ENCODE results near the gene HTRA3. TPM values are rescaled to one million over a fixed set of nuclear protein-coding genes. Genes with fewer than 3 reads are reported as not detected.

Gene HTRA3
- 20.3 TPM for total RNA-seq

DNA sequence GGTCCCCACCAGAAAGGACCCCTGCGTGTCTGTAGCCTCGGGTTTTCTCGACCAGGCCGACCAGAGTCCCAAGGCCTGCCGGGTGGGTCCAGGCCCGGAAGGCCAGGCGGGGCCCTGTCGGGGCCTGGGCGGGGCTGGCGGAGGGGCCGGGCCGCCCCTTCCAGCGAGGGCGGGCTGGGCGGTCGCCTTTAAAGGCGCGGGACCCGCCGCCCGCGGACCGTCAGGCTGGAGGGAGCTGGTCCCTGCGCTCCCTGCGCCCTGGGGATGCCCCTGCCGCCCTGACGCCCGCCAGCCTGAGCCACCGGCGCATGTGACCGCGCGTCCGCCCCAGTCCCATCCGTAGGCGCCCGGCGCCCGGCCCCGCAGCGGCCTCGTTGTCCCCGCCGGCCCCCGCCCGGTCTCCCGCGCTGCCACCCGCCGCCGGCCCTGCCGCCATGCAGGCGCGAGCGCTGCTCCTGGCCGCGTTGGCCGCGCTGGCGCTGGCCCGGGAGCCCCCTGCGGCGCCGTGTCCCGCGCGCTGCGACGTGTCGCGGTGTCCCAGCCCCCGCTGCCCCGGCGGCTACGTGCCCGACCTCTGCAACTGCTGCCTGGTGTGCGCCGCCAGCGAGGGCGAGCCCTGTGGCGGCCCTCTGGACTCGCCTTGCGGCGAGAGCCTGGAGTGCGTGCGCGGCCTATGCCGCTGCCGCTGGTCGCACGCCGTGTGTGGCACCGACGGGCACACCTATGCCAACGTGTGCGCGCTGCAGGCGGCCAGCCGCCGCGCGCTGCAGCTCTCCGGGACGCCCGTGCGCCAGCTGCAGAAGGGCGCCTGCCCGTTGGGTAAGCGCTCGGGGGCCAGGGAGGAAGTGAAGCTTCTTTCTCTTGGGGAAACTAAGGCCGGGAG is at the start of gene HTRA3:
HTRA3 (plus strand) TSS at position 220 of the 883 bp plus-strand sequence; CDS start at position 435, 215 bp downstream.
- no peak for DNase-seq (ENCODE audit: low spot score)

DNA sequence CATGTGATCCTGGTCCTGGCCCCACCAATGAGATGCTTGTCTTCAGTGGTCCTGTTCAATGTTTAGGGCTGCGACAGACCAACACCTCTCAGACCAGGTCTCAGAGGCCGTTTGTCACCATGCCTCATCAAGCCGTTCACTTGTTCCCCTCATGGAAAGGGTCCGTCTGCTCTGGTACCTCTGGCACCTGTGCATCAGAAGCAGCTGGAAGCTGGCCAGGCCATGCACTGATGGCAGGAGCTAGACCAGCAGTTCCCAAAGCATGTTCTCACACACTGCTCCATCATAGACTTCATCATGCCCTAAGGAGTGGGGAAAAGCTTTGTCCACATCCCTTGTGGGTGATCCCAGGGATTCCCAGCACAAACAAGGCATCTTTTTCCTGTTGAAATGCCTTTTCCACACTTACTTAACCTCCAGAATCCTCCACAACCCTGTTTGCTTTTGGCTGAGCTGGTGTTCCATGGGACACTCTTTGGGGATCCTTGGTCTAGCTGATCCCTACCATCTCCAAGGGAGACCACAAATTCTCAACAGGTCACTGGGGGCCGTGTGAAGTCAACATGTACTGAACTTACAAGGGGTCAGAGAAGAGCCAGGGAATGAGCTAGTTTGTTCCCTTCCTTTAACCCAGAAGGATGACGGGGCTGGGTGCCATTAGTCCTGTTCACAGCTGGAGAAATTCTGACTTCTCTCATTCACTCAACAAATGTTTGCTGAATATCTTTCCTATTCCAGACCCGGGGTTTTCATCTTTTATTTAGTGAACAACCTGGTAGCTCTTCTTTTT is 48.7 kb upstream of the HTRA3 start:
- no peak for DNase-seq (ENCODE audit: low spot score)

DNA sequence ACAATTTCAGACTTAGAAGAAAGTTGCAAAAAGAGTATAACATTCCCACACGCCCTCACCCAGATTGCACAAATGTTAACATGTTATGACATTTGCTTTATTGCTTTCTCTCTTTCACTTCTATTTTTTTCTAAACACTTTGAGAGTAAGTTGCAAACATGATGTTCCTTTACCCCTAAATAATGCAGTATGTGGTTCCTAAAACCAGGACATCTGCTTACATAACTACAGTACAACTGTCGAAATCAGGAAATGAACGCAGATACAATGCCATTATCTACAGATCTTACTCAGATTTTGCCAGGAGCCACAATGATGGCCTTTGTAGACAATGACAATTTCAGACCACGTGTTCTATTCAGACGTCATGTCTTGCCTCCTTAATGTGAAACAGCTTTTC is 48.1 kb upstream of the HTRA3 start:
- no peak for DNase-seq (ENCODE audit: low spot score)

DNA sequence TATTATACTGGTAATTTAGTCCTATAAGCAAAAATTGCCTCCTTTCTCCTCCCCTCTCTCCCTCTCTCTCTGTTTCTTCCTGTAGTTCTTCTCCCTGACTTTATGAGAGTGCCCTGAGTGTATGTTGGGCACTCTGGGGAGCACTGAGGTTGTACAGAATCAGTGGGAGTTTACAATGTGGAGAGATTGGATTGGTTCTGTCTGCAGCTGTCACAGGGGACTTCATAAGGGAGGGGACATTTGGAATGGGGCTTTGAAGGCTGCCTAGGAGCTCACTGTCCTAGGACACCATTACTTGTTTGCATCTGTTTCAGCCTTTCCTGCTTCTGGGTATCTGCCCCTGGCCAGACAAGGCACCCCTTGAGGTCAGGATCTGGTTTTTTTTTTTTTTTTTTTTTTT is 47.6 kb upstream of the HTRA3 start:
- no peak for DNase-seq (ENCODE audit: low spot score)

DNA sequence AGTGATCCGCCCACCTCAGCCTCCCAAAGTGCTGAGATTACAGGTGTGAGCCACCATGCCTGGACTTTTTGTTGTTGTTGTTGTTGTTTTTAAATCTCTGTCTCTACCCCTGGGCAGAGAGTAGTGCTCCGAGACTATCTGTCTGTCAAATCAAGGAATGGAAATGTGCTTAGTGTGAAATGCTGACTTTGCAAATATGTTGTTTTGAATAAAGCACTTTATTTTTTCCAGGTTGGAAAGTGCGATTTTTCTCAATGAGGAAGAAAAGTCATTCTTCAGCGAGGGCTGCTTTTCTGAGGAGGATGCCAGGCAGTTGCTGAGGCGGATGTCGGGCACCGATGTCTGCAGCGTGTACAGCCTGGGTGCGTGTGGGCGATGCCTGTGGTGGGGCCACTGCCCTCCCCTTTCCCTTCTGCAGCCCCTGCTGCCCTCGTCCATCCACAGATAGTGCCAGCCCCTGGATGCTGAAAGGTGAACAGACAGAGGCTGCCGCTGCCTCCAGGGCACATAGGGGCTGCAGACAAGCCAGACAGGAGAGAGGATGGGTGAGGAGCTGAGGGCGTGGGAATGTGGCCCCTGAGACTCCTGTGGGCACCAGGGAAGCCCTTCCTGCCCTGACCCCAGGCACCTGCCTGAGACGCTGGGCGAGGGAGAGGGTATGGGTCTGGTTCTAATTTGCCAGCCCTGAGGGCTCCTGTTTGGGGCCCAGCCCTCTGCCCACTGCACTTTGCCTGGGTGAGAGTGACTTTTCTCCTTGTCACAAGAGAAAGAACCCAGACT is 46.8 kb upstream of the HTRA3 start:
- no peak for DNase-seq (ENCODE audit: low spot score)

DNA sequence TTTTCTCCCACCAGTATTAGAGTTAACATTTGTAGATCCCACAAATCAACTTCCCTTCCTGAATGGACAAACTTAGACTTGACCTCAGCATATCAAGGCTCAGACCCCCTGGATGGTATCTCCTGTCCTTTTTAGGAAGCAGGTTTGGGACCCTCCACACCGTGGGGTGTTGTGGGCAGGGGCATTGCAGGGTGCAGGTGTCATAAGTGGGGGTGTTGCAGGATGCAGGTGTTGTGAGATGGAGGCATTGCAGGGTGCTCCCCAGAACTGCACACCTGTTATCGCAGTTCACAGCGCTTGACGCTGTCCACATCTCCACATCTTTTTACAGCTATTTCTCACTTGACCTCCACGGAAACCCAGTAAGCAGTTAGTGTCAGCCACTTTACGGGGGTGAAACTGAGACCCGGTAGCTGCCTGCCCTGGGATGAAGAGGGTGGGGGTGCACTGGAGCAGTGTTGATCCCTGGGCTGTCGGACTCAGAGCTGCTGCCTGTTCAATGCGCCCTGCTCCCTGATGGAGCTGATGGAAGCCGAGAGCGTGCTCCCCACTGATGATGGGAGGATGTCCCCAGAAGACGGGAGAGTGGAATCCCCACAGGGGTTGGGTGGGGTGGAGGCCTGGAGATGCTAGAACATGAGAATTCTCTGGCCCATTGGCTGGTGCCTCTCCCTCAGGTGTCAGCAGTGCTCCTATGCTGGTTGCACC is 45.1 kb upstream of the HTRA3 start:
- no peak for DNase-seq (ENCODE audit: low spot score)

DNA sequence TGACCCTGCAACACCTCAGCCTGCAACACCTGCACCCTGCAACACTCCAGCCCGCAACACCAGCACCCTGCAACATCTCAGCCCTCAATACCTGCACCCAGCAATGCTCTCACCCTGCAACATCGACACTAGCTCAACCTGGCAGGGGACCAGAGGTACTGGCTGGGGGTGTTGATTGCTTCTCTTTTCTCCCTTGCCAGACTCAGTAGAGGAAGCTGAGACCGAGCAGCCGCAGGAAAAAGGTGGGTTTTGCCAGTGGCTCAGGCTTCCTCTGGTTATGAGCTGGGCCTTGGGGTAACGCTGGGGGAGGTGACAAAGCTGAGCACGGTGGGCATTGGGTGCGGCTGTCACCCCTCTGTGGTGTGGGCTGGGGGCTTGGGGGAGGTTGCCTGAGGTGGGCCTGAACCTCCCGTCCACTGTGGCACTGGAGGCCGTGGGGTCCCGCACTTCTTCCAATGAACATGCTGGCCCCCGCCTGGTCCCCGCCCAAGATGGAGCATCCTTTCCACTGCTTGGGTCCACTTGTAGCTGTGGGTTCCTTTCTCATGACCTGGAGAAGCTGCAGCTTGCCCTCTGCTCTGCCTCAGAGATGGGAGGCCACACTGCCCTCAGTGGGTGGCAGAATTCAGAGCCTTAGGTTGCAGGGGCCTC is 44.5 kb upstream of the HTRA3 start:
- DNase-seq (ENCODE audit: low spot score), result no peak

DNA sequence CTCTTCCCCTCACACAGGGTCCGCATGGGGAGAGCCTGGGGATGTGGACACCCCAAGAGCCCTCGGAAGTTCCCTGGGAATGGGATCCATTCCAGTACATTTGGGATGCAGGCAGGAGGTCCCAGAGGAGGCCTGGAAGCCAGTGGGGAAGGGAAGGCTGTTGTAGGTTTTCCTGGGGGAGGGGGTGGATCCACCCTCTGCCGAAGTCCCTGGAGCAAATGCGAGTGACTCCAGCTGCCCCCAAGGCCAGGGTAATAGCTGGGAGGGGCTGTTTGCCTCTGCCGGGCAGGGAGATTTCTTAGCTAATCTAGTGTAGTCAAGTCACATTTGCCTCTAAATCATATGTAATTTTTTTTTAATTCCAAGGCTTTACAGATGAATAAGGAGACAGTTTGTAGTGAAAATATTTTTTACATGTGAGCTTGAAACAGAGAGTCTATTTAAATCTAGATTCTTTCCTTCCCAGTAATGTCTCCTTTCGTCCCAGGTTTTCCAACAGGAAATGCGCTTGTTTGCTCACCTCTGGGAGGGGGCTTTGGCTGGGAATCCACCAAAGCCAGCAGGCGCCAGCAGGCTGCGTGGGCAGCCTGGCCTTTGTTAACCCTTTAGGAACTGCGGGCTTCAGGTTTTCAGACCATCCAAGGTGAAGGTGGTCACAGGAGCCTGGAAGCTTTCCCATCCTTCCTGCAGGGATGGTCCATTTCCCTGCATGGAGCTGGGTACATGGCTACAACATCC is 43.7 kb upstream of the HTRA3 start:
- DNase-seq (ENCODE audit: low spot score), result no peak

DNA sequence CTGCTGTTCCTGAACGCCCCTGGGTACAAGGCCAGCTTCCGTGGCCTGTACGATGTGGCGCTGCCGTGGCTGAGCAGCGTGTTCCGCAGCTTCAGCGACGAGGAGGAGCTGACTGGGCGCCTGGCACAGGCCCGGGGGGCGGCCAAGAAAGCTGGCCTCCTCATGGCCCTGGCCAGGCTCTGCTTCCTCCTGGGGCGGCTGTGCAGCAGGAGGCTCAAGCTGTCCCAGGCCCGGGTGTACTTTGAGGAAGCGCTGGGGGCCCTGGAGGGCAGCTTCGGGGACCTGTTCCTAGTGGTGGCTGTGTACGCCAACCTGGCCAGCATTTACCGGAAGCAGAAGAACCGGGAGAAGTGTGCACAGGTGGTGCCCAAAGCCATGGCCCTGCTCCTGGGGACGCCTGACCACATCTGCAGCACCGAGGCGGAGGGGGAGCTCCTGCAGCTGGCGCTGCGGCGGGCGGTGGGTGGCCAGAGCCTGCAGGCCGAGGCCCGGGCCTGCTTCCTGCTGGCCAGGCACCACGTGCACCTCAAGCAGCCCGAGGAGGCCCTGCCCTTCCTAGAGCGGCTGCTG is 42.3 kb upstream of the HTRA3 start:
- no peak for DNase-seq (ENCODE audit: low spot score)

DNA sequence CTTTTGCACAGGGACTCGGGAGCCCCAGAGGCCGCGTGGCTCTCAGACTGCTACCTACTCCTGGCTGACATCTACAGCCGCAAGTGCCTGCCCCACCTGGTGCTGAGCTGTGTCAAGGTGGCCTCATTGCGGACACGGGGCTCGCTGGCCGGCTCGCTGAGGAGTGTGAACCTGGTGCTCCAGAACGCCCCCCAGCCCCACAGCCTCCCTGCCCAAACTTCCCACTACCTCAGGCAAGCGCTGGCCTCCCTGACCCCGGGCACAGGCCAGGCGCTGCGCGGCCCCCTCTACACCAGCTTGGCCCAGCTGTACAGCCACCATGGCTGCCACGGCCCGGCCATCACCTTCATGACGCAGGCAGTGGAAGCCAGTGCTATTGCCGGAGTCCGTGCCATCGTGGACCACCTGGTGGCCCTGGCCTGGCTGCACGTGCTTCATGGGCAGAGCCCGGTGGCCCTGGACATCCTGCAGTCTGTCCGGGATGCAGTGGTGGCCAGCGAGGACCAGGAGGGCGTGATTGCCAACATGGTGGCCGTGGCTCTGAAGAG is 41.7 kb upstream of the HTRA3 start:
- no peak for DNase-seq (ENCODE audit: low spot score)

DNA sequence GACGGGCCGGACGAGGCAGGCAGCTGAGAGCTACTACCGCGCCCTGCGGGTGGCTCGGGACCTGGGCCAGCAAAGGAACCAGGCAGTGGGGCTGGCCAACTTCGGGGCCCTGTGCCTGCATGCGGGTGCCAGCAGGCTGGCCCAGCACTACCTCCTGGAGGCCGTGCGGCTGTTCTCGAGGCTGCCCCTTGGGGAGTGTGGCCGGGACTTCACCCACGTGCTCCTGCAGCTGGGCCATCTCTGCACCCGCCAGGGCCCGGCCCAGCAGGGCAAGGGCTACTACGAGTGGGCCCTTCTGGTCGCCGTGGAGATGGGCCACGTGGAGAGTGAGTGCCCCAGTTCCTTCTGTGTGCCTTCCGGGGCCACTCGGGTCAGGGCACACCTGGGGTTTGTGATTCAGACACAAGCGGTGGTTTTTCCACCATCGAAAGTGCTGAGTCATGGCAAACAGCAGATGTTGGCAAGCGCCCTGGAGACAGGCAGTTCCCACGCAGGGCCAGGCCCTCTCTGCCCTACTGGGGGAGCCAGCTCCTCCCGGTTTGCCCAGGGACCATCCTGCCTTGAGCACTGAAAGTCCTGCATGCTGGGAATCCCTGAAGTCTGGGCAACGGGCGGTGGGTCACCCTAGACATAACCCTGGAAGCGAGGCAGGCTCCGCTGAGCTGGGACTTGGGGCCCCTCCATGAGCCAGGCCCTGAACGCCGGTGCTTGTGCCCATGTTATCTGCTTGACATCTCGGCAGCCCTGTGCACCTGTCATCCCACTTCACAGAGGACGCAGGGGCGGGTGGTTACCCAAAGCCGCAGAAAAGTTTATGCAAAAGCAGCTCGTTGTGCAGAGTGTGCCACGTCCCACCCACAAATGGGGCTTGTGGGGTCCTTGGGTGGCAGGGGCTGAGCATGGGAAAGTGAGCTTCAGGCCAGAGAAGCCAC is 41.0 kb upstream of the HTRA3 start:
- peak; percentile 92 for DNase-seq (ENCODE audit: low spot score)

DNA sequence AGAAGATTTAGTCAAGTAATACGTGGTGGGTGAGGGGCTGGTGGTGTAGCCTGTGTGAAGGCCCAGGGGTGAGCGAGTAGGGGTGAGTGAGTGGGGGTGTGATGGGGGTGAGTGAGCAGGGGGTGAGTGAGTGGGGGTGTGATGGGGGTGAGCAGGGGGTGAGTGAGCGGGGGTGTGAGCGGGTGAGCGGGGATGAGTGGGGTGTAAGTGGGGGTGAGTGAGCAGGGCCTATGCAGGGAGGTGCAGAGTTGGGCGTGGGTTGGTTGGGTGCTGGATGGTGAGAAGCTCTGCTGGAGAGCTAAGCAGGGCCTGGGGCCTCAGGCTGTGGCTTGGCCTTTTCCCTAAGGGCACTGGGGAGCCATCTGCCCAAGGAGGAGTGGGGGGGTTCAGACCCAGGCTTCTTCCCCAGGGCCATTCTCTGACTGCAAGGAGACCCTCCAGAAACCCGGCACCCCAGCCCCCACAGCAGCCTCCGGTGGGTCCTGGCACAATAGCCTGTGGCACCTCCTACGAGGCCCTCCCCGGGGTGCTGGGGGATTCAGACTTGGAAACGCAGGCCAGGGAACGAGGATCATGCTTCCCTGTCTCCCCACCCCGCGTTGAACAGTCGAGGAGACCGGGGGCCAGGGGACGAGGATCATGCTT is 40.1 kb upstream of the HTRA3 start:
- DNase-seq (ENCODE audit: low spot score), result no peak

DNA sequence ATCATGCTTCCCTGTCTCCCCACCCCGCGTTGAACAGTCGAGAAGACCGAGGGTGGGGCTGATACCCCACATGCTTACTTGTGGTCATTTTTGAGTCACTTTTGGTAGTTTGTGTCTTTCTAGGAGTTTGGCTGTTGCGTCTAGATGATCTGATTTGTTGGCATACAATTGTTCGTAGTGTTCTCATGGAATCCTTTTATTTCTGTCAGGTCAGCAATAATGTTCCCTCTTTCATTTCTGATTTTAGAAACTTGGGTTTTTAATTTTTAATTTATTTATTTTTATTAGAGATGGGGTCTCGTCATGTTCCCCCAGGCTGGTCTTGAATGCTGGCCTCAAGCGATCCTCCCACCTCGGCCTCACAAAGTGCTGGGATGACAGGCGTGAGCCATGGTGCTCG is 39.5 kb upstream of the HTRA3 start:
- DNase-seq (ENCODE audit: low spot score), result no peak

DNA sequence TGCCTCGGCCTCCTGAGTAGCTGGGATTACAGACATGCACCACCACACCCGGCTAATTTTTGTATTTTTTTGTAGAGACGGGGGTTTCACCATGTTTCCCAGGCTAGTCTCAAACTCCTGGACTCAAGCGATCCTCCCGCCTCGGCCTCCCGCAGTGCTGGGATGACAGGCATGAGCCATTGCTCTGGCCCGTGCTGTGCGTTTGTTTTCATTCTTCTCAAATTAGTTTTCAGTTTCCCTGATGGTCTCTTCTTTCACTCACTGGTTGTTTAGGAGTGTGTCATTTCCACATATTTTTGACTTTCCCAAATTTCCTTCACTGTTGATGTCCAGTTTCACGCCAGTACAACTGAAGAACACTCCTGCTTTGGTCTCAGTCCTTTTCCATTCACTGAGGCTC is 38.7 kb upstream of the HTRA3 start:
- no peak for DNase-seq (ENCODE audit: low spot score)

DNA sequence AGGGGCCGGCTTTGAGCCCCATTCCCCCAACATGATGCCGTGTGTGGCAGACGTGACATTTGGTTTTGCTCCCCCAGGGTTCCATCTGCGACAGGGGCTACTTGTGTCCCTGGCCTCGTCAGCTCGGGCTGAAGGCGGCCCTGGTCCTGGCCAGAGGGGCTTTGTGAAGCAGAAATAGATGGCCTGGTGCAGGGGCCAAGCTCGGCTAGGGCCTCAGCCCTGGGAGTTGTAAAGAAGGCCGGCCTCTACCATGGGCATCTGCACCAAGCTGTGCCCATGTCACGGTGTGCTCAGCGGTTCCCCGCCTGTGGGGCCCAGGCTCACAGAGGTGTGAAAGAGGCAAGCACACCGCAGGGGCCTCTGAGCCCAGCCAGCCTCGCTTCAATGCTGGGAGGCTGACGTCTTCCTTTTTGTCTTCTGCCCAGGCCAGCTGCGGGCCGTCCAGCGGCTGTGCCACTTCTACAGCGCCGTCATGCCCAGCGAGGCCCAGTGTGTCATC is 38.0 kb upstream of the HTRA3 start:
- DNase-seq (ENCODE audit: low spot score), result no peak

DNA sequence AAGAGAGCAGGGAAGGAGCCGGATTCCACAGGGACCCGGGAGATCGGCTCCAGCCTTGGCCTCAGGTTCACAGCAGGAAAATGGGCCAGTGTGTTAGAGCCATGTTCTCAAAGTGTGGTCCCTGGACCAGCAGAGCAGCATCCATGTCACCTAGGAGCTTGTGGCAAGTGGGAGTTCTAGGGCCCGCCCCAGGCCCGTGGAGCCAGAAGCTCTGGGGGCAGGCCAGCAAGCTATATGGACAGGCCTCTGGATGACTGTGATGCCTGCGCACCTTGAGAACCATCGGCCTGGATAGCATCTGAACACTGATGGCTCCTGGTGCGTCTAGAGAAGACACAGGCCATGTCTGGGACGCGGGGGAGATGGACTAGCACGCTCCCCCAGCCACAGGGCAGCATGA is 36.8 kb upstream of the HTRA3 start:
- DNase-seq (ENCODE audit: low spot score), result no peak

DNA sequence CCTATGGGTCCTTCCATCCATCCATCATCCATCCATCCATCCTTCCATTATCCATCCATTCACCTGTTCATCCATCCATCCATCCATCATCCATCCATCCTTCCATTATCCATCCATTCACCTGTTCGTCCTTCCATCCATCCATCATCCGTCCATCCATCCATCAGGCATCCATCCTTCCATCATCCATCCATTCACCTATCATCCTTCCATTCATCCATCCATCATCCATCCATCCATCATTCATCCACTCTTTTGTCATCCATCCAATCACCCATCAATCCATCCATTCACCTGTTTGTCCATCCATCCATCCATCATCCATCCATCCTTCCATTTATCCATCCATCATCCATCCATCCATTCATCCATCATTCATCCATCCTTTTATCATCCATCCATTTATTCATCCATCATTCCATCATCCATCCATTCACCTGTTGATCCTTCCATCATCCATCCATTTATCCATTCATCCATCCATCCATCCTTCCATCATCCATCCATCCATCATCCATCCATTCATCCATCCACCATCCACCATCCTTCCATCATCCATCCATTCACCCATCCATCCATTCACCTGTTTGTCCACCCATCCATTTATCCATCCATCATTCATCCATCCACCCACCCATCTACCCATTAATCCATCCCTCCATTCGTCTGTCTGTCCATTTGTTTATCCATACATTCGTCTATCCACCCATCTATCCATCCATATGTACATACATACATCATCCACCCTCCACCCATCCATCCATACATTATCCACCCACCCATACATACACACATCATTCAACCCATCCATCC is 35.7 kb upstream of the HTRA3 start:
- DNase-seq (ENCODE audit: low spot score), result no peak

Measured in mucosa of gallbladder (tissue), 1 donor.